K562 (cell line): ENCODE data around the gene PPP1R14B. TPM values are rescaled to one million over a fixed set of nuclear protein-coding genes. Genes with fewer than 3 reads are reported as not detected.
A peak's percentile ranks its signal among the peaks of the same experiment; 100 is the strongest.

Source experiments
- CCAR2 ChIP-seq: fragments of 200-400 bp; formaldehyde crosslinking; IDR thresholded peaks from 2 replicates; pipeline ENCODE4 v1.6.1; 2017; ENCODE audit warnings: mild to moderate bottlenecking, low read depth, low read length
- CSDE1 ChIP-seq, 2 experiments: fragments of 450-650 bp; IDR thresholded peaks; 2 replicates each; pipeline ENCODE4 v1.6.1; 2016; ENCODE audit warnings: mild to moderate bottlenecking in 1 of 2
- CTCFL ChIP-seq: IDR thresholded peaks from 2 replicates; pipeline ENCODE4 v1.6.1; 2011; ENCODE audit warnings: borderline replicate concordance, low read depth, mild to moderate bottlenecking, moderate library complexity, low read length; ENCODE audit not compliant: insufficient read depth, poor library complexity, severe bottlenecking
- CXXC5 ChIP-seq: fragments of 250-450 bp; sonication (Bioruptor Pico); IDR thresholded peaks from 2 replicates; pipeline ENCODE4 v1.8.0; 2022; ENCODE audit warnings: inconsistent platforms, mild to moderate bottlenecking, moderate library complexity
- E4F1 ChIP-seq: fragments of 250-450 bp; sonication (Bioruptor Pico); IDR thresholded peaks from 2 replicates; pipeline ENCODE4 v1.5.0; 2021; ENCODE audit warnings: mild to moderate bottlenecking, borderline replicate concordance
- ELF1 ChIP-seq: fragments of 200-800 bp; sonication (Bioruptor generic); IDR thresholded peaks from 2 replicates; pipeline ENCODE4 v1.6.1; 2016; ENCODE audit warnings: missing genetic modification characterization, missing compliant biosample characterization
- FOXJ2 ChIP-seq: fragments of 200-800 bp; sonication (Bioruptor generic); IDR thresholded peaks from 2 replicates; pipeline ENCODE4 v1.6.1; 2016; ENCODE audit warnings: missing genetic modification characterization, missing compliant biosample characterization
- HBP1 ChIP-seq: fragments of 450-650 bp; formaldehyde crosslinking; IDR thresholded peaks from 2 replicates; pipeline ENCODE4 v1.4.0; 2022; ENCODE audit warnings: missing genetic modification characterization
- MXI1 ChIP-seq: IDR thresholded peaks from 2 replicates; pipeline ENCODE4 v1.6.1; 2011; ENCODE audit warnings: low read depth, mild to moderate bottlenecking, improper control_type of control experiment, low read length
- PCBP2 ChIP-seq: fragments of 200-400 bp; formaldehyde crosslinking; IDR thresholded peaks from 2 replicates; pipeline ENCODE4 v1.6.1; 2018; ENCODE audit warnings: low read length, low read depth, mild to moderate bottlenecking, moderate library complexity; ENCODE audit not compliant: poor library complexity, severe bottlenecking
- POLR2AphosphoS5 ChIP-seq: IDR thresholded peaks from 2 replicates; pipeline ENCODE4 v1.6.1; 2011; ENCODE audit warnings: mild to moderate bottlenecking, low read depth, low read length, moderate library complexity; ENCODE audit not compliant: control insufficient read depth, insufficient read depth
- POLR2H ChIP-seq: IDR thresholded peaks from 2 replicates; pipeline ENCODE4 v1.6.1; 2016; ENCODE audit warnings: missing genetic modification characterization, low read depth, mild to moderate bottlenecking, control low read depth, missing compliant biosample characterization, moderate library complexity
- RBM22 ChIP-seq: fragments of 200-400 bp; formaldehyde crosslinking; IDR thresholded peaks from 2 replicates; pipeline ENCODE4 v1.6.1; 2018; ENCODE audit warnings: low read length, low read depth; ENCODE audit not compliant: poor library complexity, severe bottlenecking
- ZKSCAN3 ChIP-seq: fragments of 250-450 bp; sonication (Bioruptor Pico); IDR thresholded peaks from 2 replicates; pipeline ENCODE4 v1.4.0; 2020
- ZNF398 ChIP-seq: fragments of 250-450 bp; sonication (Bioruptor Pico); IDR thresholded peaks from 2 replicates; pipeline ENCODE4 v1.8.0; 2021; ENCODE audit warnings: moderate library complexity, mild to moderate bottlenecking, inconsistent platforms
- ZNF766 ChIP-seq: fragments of 200-800 bp; sonication (Bioruptor generic); conservative IDR thresholded peaks from 2 replicates; pipeline ENCODE4 v1.6.1; 2016; ENCODE audit warnings: missing genetic modification characterization, missing compliant biosample characterization
- polyA plus RNA-seq, 8 experiments: library from polyadenylated mRNA; depleted of rRNA in 4 of 8; stranded (reverse) in 5 of 8; unstranded in 3 of 8; fragments of >200 nt; fragmentation: Nextera tagmentation in 2 of 8; fragmentation: Illumina TruSeq in 1 of 8; extraction: Ambion mirVana in 2 of 8; extraction: Trizol in 1 of 8; gene quantifications; 2 replicates each; pipeline versions ENCODE4 v1.2.1 to v1.2.3, GENCODE V29; 2011 to 2014; ENCODE audit warnings: inconsistent platforms in 1 of 8, missing spikeins in 1 of 8
- total RNA-seq, 7 experiments: library from RNA; depleted of rRNA in 6 of 7; stranded (reverse); fragments of >200 nt in 6 of 7; fragmentation: Illumina TruSeq in 2 of 7; extraction: Trizol in 2 of 7; gene quantifications; 2 replicates each; pipeline versions ENCODE4 v1.2.1 to v1.2.3, GENCODE V29; 2011 to 2021; ENCODE audit warnings: low replicate concordance in 1 of 7
- TF ChIP-seq, protein P1 (sequence below): fragments of 250-450 bp; sonication (Bioruptor Pico); IDR thresholded peaks from 2 replicates; pipeline ENCODE4 v1.8.0; 2021; ENCODE audit warnings: moderate library complexity, mild to moderate bottlenecking, inconsistent platforms

PPP1R14B gene
- total and polyA plus RNA-seq, 9 of the 15 experiments (the other 6 are each of a cell fraction or from before 2014, with no cell fraction given) = 7.7 to 566 (median 212) TPM

DNA sequence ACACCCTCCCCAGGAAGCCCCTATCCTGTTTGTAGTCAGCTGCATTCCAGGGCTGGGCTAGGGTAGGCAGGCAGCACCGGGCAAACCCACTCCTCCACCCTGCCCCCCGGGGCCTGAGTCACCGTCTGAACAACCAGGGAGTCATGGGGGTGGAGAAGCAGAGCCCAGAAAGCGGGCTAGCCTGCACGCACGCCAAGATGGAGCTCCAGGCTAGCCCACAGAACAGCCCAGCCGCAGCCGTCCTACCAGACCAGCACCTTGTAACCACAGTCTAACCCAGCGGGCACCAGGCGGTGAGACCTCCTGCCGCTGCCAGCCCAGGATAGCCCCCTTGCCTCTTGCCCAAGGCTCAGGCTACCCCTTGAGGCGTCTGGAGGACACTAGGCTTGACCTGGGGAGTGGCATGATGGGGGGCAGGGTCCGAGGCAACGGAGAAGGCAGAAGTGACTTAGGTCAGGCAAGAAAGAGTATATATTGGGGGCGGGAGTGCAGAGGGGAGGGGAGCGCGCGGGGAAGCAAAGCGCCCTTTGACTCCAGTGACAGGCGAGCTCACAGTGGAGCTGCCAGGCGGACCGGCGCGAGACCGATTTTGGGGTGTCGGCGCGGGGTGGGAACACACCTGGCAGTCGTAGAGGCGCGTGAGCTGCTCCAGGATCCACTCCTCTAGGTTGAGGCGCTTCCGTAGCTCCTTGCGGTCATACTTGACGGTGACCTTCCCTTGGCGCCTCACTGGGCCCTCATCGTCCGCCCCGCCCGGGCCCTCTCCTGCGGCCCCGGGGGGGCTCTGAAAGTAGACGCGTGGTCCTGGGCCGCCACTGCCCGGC, 734 bp downstream of the PPP1R14B start (continued):
- TF ChIP-seq ZKSCAN3 (CRISPR knock-in tag) (peak; percentile 100), ZNF766 (no peak), E4F1 (CRISPR knock-in tag) (no peak), MXI1 (0 out of 2 replicates have a peak, but pooled peaks have one; percentile 12), CSDE1 (IDR thresholded peaks at IDR 0.05) (no peak), ELF1 (tag) (no peak), PCBP2 (no peak), CXXC5 (CRISPR knock-in tag) (no peak), CTCFL (no peak), POLR2H (tag) (no peak), ZNF398 (CRISPR knock-in tag) (no peak), RBM22 (no peak), FOXJ2 (tag) (no peak), POLR2AphosphoS5 (0 out of 2 replicates have a peak, but pooled peaks have one; percentile 3), HBP1 (CRISPR knock-in tag) (no peak), CCAR2 (no peak)
- TF ChIP-seq, protein P1, sequence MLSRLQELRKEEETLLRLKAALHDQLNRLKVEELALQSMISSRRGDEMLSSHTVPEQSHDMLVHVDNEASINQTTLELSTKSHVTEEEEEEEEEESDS (CRISPR knock-in tag) = no peak
